ENCODE results near the gene SUN1. TPM values are rescaled to one million over a fixed set of nuclear protein-coding genes. Genes with fewer than 3 reads are reported as not detected.
A peak's percentile ranks its signal among the peaks of the same experiment; 100 is the strongest.
"Not testable (repeated sequence)": the region's sequence is repeated elsewhere in the genome, so short reads cannot be mapped to it uniquely, and the experiment has no call there.

Gene SUN1
- total RNA-seq, 1 donor from 2014 or later: 111 TPM

GRCh38 chr7:844043-844442 lies 11.8 kb downstream of the SUN1 start:
- no peak for TF ChIP-seq CTCF (IDR thresholded peaks at IDR 0.05)
- Histone ChIP-seq H3K4me3 (no peak overlapping the region), H3K9me3 (no peaks in the 10 kb centered on the region), H3K27ac (no peak overlapping the region), H3K27me3 (ENCODE audit: low read depth) (no peaks in the 10 kb centered on the region), H3K36me3 (peaks cover 72% of the 10 kb centered on the region), H3K4me1 (no peaks in the 10 kb centered on the region)
- intact Hi-C loops (cut with DNase I): no loop called here
- peak in 1 of 2 donors; percentile 23 for ATAC-seq
- no peak for DNase-seq

- peak in 1 of 2 donors; percentile 32 for ATAC-seq
These were observed 12.2 kb downstream of the SUN1 start for GRCh38 chr7:844514-844913.

GRCh38 chr7:845091-845490 lies 12.8 kb downstream of the SUN1 start:
- intact Hi-C loops (cut with DNase I): no loop called here
- TF ChIP-seq CTCF (IDR thresholded peaks at IDR 0.05): no peak
- no peak for ATAC-seq

More at GRCh38 chr7:844514-844913, 12.2 kb downstream of the SUN1 start:
- DNase-seq: no peak
- no peak for TF ChIP-seq CTCF (IDR thresholded peaks at IDR 0.05)
- intact Hi-C loops (cut with DNase I): no loop called here
- Histone ChIP-seq H3K4me3 (no peak overlapping the region), H3K27ac (no peak overlapping the region), H3K4me1 (no peaks in the 10 kb centered on the region), H3K27me3 (ENCODE audit: low read depth) (no peaks in the 10 kb centered on the region), H3K9me3 (no peaks in the 10 kb centered on the region), H3K36me3 (peaks cover 72% of the 10 kb centered on the region)

GRCh38 chr7:845731-846130 lies 13.5 kb downstream of the SUN1 start:
- no peaks in the 10 kb centered on the region for H3K4me1 ChIP-seq
- no peak for ATAC-seq
- H3K27me3 ChIP-seq (ENCODE audit: low read depth): no peaks in the 10 kb centered on the region
- H3K27ac ChIP-seq: no peak overlapping the region
- no peak overlapping the region for H3K4me3 ChIP-seq
- no peak for DNase-seq
- TF ChIP-seq CTCF (IDR thresholded peaks at IDR 0.05): no peak
- intact Hi-C loops (cut with DNase I): no loop called here
- H3K36me3 ChIP-seq: peaks cover 75% of the 10 kb centered on the region
- no peaks in the 10 kb centered on the region for H3K9me3 ChIP-seq

More at GRCh38 chr7:845091-845490, 12.8 kb downstream of the SUN1 start:
- Histone ChIP-seq H3K36me3 (peaks cover 73% of the 10 kb centered on the region), H3K9me3 (no peaks in the 10 kb centered on the region), H3K27me3 (ENCODE audit: low read depth) (no peaks in the 10 kb centered on the region), H3K4me1 (no peaks in the 10 kb centered on the region), H3K4me3 (no peak overlapping the region), H3K27ac (no peak overlapping the region)
- no peak for DNase-seq

GRCh38 chr7:846958-847650 lies 14.8 kb downstream of the SUN1 start:
- H3K27me3 ChIP-seq (ENCODE audit: low read depth); H3K27ac ChIP-seq; intact Hi-C loops (cut with DNase I); H3K4me3 ChIP-seq; DNase-seq; H3K4me1 ChIP-seq; ATAC-seq; H3K9me3 ChIP-seq: not testable (repeated sequence)
- peaks cover 78% of the 10 kb centered on the region for H3K36me3 ChIP-seq

GRCh38 chr7:847728-848127 lies 15.5 kb downstream of the SUN1 start:
- intact Hi-C loops (cut with DNase I); H3K4me3 ChIP-seq; DNase-seq; H3K27ac ChIP-seq; H3K9me3 ChIP-seq; H3K27me3 ChIP-seq (ENCODE audit: low read depth); H3K4me1 ChIP-seq; ATAC-seq: not testable (repeated sequence)
- H3K36me3 ChIP-seq: peaks cover 78% of the 10 kb centered on the region
